ENCODE results near the gene FBRSL1. TPM values are rescaled to one million over a fixed set of nuclear protein-coding genes. Genes with fewer than 3 reads are reported as not detected.

Gene FBRSL1
- total and polyA plus RNA-seq, 12 donors: 28.1 to 90.6 (median 47.0) TPM

- DNase-seq: no peak
- peaks cover 0 to 44% (median 33%) of the 10 kb centered on the region in 7 donors for H3K27me3 ChIP-seq
Observed at GRCh38 chr12:132464820-132465219, 25.1 kb upstream of the FBRSL1 start.

GRCh38 chr12:132465269-132466190 is 24.4 kb upstream of the FBRSL1 start:
- intact Hi-C loops (cut with DNase I): no loop called here
- H3K4me3 ChIP-seq: no peak overlapping the region
- H3K9me3 ChIP-seq: peaks cover 0 to 7% (median 0%) of the 10 kb centered on the region in 11 donors
- 48 to 52% methylated on average over 17 of the region's 17 CpGs for WGBS, 2 donors
- H3K27ac ChIP-seq: no peak overlapping the region
- no peaks in the 10 kb centered on the region for H3K36me3 ChIP-seq
- peaks cover 0 to 39% (median 33%) of the 10 kb centered on the region in 7 donors for H3K27me3 ChIP-seq
- DNase-seq: no peak
- peaks cover 0 to 4% (median 0%) of the 10 kb centered on the region in 9 donors for H3K4me1 ChIP-seq
- peak in 2 of 8 donors; percentile 20 to 52 for ATAC-seq
- TF ChIP-seq CTCF (IDR thresholded peaks at IDR 0.05): no peak

More at GRCh38 chr12:132464820-132465219, 25.1 kb upstream of the FBRSL1 start:
- intact Hi-C loops (cut with DNase I): no loop called here
- ATAC-seq: no peak
- no peak overlapping the region for H3K27ac ChIP-seq
- no peak for TF ChIP-seq CTCF (IDR thresholded peaks at IDR 0.05)
- no peak overlapping the region for H3K4me3 ChIP-seq
- peaks cover 0 to 4% (median 0%) of the 10 kb centered on the region in 9 donors for H3K4me1 ChIP-seq
- peaks cover 0 to 10% (median 0%) of the 10 kb centered on the region in 11 donors for H3K9me3 ChIP-seq
- 80 to 89% methylated on average over 10 of the region's 10 CpGs for WGBS, 2 donors
- no peaks in the 10 kb centered on the region for H3K36me3 ChIP-seq

DNA sequence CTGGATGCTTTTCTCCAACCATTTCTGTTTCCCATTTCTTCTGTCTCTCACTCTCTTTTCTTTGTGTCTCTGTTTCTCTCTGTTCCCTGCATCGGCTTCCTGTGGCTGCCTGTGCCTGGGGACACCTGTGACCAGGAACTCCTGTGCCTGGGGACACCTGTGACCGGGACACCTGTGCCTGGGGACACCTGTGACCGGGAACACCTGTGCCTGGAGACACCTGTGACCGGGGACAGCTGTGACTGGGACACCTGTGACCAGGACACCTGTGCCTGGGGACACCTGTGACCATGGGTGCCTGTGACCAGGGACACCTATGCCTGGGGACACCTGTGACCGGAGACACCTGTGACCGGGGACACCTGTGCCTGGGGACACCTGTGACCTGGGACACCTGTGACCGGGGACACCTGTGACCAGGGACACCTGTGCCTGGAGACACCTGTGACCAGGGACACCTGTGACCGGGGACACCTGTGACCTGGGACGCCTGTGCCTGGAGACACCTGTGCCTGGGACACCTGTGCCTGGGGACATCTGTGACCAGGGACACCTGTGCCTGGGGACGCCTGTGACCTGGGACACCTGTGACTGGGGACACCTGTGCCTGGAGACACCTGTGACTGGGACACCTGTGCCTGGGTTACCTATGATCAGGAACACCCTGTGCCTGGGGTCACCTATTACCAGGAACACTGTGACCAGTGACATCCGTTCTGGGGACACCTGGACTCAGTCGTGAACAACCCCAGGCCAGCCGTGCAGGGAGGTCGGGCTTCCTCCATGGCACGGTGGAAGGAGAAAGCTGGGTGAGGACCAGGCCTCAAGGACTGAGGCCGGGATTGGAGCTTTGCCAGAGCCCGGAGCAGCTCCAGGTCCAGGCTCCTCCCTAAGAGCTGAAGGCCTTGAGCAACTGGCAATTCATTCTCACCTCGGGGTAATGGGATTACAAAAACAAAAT is 23.4 kb upstream of the FBRSL1 start:
- Histone ChIP-seq H3K9me3 (peaks cover 0 to 7% (median 0%) of the 10 kb centered on the region in 11 donors), H3K4me1 (peaks cover 0 to 11% (median 0%) of the 10 kb centered on the region in 9 donors), H3K27me3 (peaks cover 0 to 37% (median 30%) of the 10 kb centered on the region in 7 donors), H3K36me3 (no peaks in the 10 kb centered on the region), H3K4me3 (no peak overlapping the region), H3K27ac (no peak overlapping the region)
- no peak for TF ChIP-seq CTCF (IDR thresholded peaks at IDR 0.05)
- DNase-seq: no peak
- intact Hi-C loops (cut with DNase I): no loop called here
- ATAC-seq: no peak
- WGBS, 2 donors: 68 to 75% methylated on average over 18 of the region's 18 CpGs

DNA sequence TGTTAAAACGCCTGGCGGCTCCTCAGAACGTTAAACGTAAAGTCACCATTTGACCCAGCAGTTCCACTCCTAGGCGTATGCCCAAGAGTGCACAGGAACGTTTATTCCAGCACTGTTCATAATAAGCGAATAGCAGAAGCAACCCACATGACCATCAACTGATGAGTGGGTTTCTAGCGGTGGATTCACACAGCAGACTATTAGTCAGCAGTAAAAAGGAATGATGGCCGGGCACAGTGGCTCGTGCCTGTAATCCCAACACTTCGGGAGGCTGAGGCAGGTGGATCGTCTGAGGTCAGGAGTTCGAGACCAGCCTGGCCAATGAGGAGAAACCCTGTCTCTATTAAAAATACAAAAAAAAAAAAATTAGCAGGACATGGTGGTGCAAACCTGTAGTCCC is 22.4 kb upstream of the FBRSL1 start:
- H3K4me1 ChIP-seq: peaks cover 0 to 11% (median 0%) of the 10 kb centered on the region in 9 donors
- ATAC-seq (no peak), DNase-seq (no peak)
- intact Hi-C loops (cut with DNase I): no loop called here
- peaks cover 0 to under 1% (median 0%) of the 10 kb centered on the region in 11 donors for H3K9me3 ChIP-seq
- H3K36me3 ChIP-seq: no peaks in the 10 kb centered on the region
- H3K27ac ChIP-seq: no peak overlapping the region
- H3K27me3 ChIP-seq: peaks cover 0 to 37% (median 26%) of the 10 kb centered on the region in 7 donors
- 81 to 85% methylated on average over 13 of the region's 13 CpGs for WGBS, 2 donors
- no peak for TF ChIP-seq CTCF (IDR thresholded peaks at IDR 0.05)
- H3K4me3 ChIP-seq: no peak overlapping the region
